Measurements from ENCODE around the gene INTS1. TPM values are rescaled to one million over a fixed set of nuclear protein-coding genes. Genes with fewer than 3 reads are reported as not detected.

INTS1 gene
- polyA plus RNA-seq, 1 donor from 2014 or later, result 21.1 TPM

- no peaks in the 10 kb centered on the region for H3K27me3 ChIP-seq (ENCODE audit: insufficient read depth, low read depth, low read length)
- no peaks in the 10 kb centered on the region for H3K36me3 ChIP-seq (ENCODE audit: insufficient read depth, low read length)
- H3K4me2 ChIP-seq (ENCODE audit: low read length), result no peak overlapping the region
- no peaks in the 10 kb centered on the region for H3K9me3 ChIP-seq (ENCODE audit: low read length)
- H3K79me2 ChIP-seq (replicated peaks; ENCODE audit: insufficient read depth, low read length), result no peaks in the 10 kb centered on the region
- TF ChIP-seq POLR2AphosphoS5 (IDR thresholded peaks at IDR 0.05), result no peak
- no peak for TF ChIP-seq REST (IDR thresholded peaks at IDR 0.05; ENCODE audit: borderline replicate concordance)
- TF ChIP-seq CTCF (IDR thresholded peaks at IDR 0.05; ENCODE audit: poor library complexity, severe bottlenecking), result no peak
- no peak for TF ChIP-seq MXI1 (conservative IDR thresholded peaks at IDR 0.05; ENCODE audit: poor library complexity, severe bottlenecking)
- H3K9me2 ChIP-seq (ENCODE audit: insufficient read depth, low read length), result no peaks in the 10 kb centered on the region
- H3K4me3 ChIP-seq (ENCODE audit: low read length), result no peak overlapping the region
- H3F3A ChIP-seq (ENCODE audit: insufficient read depth, low read length, poor library complexity, severe bottlenecking), result no peaks in the 10 kb centered on the region
- no peak overlapping the region for H2AFZ ChIP-seq (ENCODE audit: low read depth, low read length)
- H4K20me1 ChIP-seq (ENCODE audit: insufficient read depth), result no peaks in the 10 kb centered on the region
- no peak overlapping the region for H3K9ac ChIP-seq (ENCODE audit: low read length)
- H3K27ac ChIP-seq (ENCODE audit: low read length), result no peak overlapping the region
Measured at GRCh38 chr7:1450987-1451386, 53.2 kb downstream of the INTS1 start.

GRCh38 chr7:1450431-1450830 lies 53.8 kb downstream of the INTS1 start:
- TF ChIP-seq POLR2AphosphoS5 (IDR thresholded peaks at IDR 0.05) (no peak), CTCF (IDR thresholded peaks at IDR 0.05; ENCODE audit: poor library complexity, severe bottlenecking) (no peak), TAF1 (IDR thresholded peaks at IDR 0.05; ENCODE audit: low read depth) (no peak), EZH2 (IDR thresholded peaks at IDR 0.05; ENCODE audit: borderline replicate concordance, insufficient read depth, low read length, poor library complexity, severe bottlenecking) (no peak), RAD21 (conservative IDR thresholded peaks at IDR 0.05) (no peak), SMC3 (conservative IDR thresholded peaks at IDR 0.05; ENCODE audit: poor library complexity) (no peak), MXI1 (conservative IDR thresholded peaks at IDR 0.05; ENCODE audit: poor library complexity, severe bottlenecking) (no peak), REST (IDR thresholded peaks at IDR 0.05; ENCODE audit: borderline replicate concordance) (no peak), EP300 (conservative IDR thresholded peaks at IDR 0.05; ENCODE audit: poor library complexity, severe bottlenecking) (no peak)
- Histone ChIP-seq H2AFZ (ENCODE audit: low read depth, low read length) (no peak overlapping the region), H4K20me1 (ENCODE audit: insufficient read depth) (no peaks in the 10 kb centered on the region), H3K27me3 (ENCODE audit: insufficient read depth, low read depth, low read length) (no peaks in the 10 kb centered on the region), H3K79me2 (replicated peaks; ENCODE audit: insufficient read depth, low read length) (no peaks in the 10 kb centered on the region), H3K4me2 (ENCODE audit: low read length) (no peak overlapping the region), H3K9me3 (ENCODE audit: low read length) (no peaks in the 10 kb centered on the region), H3K9me2 (ENCODE audit: insufficient read depth, low read length) (no peaks in the 10 kb centered on the region), H3K36me3 (ENCODE audit: insufficient read depth, low read length) (no peaks in the 10 kb centered on the region), H3F3A (ENCODE audit: insufficient read depth, low read length, poor library complexity, severe bottlenecking) (no peaks in the 10 kb centered on the region), H3K9ac (ENCODE audit: low read length) (no peak overlapping the region), H3K4me3 (ENCODE audit: low read length) (no peak overlapping the region), H3K27ac (ENCODE audit: low read length) (no peak overlapping the region)
